Measurements from ENCODE around the gene MACF1. TPM values are rescaled to one million over a fixed set of nuclear protein-coding genes. Genes with fewer than 3 reads are reported as not detected.

The MACF1 gene
- total and polyA plus RNA-seq, 10 donors, result 50.8 to 641 (median 414) TPM

DNA sequence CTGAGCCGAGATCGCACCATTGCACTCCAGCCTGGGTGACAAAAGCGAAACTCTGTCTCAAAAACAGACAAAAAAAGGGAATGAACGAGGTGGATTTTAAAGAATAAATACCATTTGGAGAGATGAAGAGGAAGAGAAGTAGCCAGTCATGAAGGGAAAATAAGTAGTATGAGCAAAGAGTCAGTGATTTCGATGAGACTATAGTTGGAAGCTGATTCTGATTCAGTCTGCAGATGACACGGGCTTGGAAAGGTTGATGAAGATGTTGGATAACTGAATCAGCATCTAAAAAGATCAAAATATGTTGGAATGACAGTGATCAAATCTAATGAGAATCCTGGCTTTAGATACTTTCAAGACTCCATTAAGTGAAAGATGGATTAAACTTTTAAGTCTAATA is 23.8 kb downstream of the MACF1 start:
- H3K27me3 ChIP-seq (replicated peaks in 1 of 7), result no peaks in the 10 kb centered on the region
- no peaks in the 10 kb centered on the region for H3K9me3 ChIP-seq
- WGBS, 5 donors, result 88 to 96% (median 95%) methylated on average over 6 of the region's 6 CpGs
- no peak overlapping the region for H3K4me3 ChIP-seq
- no peak for TF ChIP-seq POLR2A (IDR thresholded peaks at IDR 0.05)
- TF ChIP-seq, protein P1, sequence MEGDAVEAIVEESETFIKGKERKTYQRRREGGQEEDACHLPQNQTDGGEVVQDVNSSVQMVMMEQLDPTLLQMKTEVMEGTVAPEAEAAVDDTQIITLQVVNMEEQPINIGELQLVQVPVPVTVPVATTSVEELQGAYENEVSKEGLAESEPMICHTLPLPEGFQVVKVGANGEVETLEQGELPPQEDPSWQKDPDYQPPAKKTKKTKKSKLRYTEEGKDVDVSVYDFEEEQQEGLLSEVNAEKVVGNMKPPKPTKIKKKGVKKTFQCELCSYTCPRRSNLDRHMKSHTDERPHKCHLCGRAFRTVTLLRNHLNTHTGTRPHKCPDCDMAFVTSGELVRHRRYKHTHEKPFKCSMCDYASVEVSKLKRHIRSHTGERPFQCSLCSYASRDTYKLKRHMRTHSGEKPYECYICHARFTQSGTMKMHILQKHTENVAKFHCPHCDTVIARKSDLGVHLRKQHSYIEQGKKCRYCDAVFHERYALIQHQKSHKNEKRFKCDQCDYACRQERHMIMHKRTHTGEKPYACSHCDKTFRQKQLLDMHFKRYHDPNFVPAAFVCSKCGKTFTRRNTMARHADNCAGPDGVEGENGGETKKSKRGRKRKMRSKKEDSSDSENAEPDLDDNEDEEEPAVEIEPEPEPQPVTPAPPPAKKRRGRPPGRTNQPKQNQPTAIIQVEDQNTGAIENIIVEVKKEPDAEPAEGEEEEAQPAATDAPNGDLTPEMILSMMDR (IDR thresholded peaks at IDR 0.05 in 8 of 11, conservative IDR thresholded peaks at IDR 0.05 in 3 of 11), result no peak
- TF ChIP-seq POLR2AphosphoS5 (IDR thresholded peaks at IDR 0.05), result no peak
- H3K27ac ChIP-seq, result peak overlapping the region in 1 of 8 donors; percentile 0
- intact Hi-C loops (cut with DNase I; ENCODE audit: low total_unique reads), result no loop called here
- H3K36me3 ChIP-seq, result peaks cover 0 to 24% (median 10%) of the 10 kb centered on the region in 6 donors
- H3K4me1 ChIP-seq, result peaks cover 24 to 94% (median 60%) of the 10 kb centered on the region in 6 donors
- DNase-seq, result no peak

DNA sequence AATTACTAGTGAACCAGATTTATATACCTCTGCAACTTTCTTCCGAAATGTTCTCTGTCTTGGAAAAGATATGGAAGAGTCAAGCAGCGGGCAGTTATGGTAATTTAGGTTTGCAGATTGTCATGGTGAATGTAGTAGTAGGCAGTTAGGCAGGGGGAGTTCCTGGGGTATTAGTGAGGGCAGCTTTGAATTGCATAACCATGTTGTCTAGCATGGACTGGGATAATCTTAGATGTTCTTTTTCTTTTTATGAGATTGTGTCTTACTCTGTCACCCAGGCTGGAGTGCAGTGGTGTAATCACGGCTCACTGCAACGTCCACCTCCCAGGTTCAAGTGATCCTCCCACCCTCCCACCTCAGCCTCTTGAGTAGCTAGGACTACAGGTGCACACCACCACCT is 25.0 kb downstream of the MACF1 start:
- 87 to 97% (median 88%) methylated on average over 4 of the region's 4 CpGs for WGBS, 5 donors
- no peaks in the 10 kb centered on the region for H3K27me3 ChIP-seq (replicated peaks in 1 of 7)
- peaks cover 0 to 33% (median 10%) of the 10 kb centered on the region in 6 donors for H3K36me3 ChIP-seq
- peaks cover 24 to 85% (median 61%) of the 10 kb centered on the region in 6 donors for H3K4me1 ChIP-seq
- no peak overlapping the region for H3K4me3 ChIP-seq
- no peak for TF ChIP-seq POLR2AphosphoS5 (IDR thresholded peaks at IDR 0.05)
- TF ChIP-seq POLR2A (IDR thresholded peaks at IDR 0.05), result no peak
- TF ChIP-seq, protein P1 (IDR thresholded peaks at IDR 0.05 in 8 of 11, conservative IDR thresholded peaks at IDR 0.05 in 3 of 11), result no peak
- H3K27ac ChIP-seq, result peak overlapping the region in 3 of 8 donors; percentile 71 to 84 (median 77)
- H3K9me3 ChIP-seq, result no peaks in the 10 kb centered on the region
- intact Hi-C loops (cut with DNase I; ENCODE audit: low total_unique reads), result no loop called here
- DNase-seq, result no peak

DNA sequence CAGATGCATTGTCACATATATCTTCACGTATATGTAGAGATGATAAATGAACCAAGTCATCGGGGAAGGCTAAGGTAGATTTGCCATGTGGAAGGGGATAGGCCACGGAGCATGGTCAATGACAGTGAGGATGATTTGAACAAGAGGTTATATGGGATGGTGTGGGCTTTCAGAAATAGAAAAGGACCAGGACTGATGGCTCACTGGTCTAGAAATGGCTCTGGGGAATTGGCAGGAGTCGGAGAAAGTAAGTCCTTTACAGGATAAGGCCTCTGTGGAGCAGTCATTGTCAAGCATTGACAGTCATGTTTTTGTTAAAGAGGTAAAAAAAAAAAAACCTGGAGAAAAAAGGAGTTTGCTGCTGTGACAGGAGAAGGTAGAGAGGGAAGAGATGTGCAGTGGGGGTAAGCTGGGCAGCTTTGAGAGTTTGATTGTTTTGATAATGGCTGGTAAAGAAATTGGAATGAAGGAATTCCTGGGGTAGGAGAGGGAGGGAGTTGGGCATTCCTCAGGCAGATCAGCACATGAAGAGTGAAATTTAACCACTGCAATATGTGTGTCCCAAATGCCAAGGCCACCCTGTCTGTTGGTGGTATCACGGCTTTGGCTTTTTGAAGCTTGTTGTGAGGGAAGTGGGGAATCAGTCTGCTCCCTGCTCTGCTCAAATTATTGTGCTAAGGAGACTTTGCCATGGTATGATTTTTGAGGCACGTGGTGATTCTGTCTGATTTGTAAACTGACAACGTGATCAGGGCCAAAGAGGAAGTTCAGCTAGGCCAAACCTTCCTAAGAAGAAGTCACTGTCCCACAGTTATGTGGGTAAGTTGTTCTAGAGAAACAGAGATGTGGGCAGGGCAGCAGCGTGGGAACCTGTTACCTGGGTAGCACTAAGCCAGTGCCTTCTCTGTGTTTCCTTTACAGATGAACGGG is 26.0 kb downstream of the MACF1 start:
- 48 to 55% (median 51%) methylated on average over 9 of the region's 9 CpGs for WGBS, 5 donors
- TF ChIP-seq, protein P1 (IDR thresholded peaks at IDR 0.05 in 8 of 11, conservative IDR thresholded peaks at IDR 0.05 in 3 of 11), result no peak
- TF ChIP-seq POLR2A (IDR thresholded peaks at IDR 0.05), result no peak
- TF ChIP-seq POLR2AphosphoS5 (IDR thresholded peaks at IDR 0.05), result peak in 1 of 3 donors; percentile 50
- H3K27ac ChIP-seq, result peak overlapping the region; percentile 40 to 84 (median 66)

DNA sequence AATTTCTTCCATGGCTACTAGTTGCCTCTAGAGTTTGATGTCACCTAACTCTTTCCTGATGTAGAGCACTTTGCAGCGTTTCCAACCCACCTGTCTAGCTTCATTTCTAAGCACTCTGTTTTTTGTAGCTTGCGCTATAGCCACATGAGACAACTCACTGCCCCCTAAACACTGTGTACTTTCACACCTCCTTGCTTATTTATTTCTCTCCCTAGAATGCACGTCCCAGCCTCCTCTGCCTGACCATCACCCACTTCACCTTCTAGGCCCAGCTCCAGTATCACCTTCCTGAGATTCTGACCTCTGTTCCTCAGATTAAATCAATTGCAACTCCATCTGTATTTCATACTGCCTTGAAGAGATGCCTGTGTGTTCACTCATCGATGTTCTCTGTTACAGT is 32.5 kb downstream of the MACF1 start:
- no peaks in the 10 kb centered on the region for H3K9me3 ChIP-seq
- intact Hi-C loops (cut with DNase I; ENCODE audit: low total_unique reads), result no loop called here
- no peaks in the 10 kb centered on the region for H3K27me3 ChIP-seq (replicated peaks in 1 of 7)
- H3K4me3 ChIP-seq, result no peak overlapping the region
- peaks cover 0 to 82% (median 12%) of the 10 kb centered on the region in 6 donors for H3K36me3 ChIP-seq
- peak overlapping the region in 1 of 8 donors; percentile 15 for H3K27ac ChIP-seq
- DNase-seq, result no peak
- H3K4me1 ChIP-seq, result peaks cover 6 to 66% (median 32%) of the 10 kb centered on the region in 6 donors
- WGBS, 5 donors, result 87 to 92% (median 88%) methylated on average over 4 of the region's 4 CpGs
- no peak for TF ChIP-seq POLR2AphosphoS5 (IDR thresholded peaks at IDR 0.05)

More for the DNA sequence above, 26.0 kb downstream of the MACF1 start:
- Histone ChIP-seq H3K36me3 (peaks cover 0 to 40% (median 10%) of the 10 kb centered on the region in 6 donors), H3K4me3 (peak overlapping the region in 2 of 8 donors; percentile 1 to 31), H3K9me3 (no peaks in the 10 kb centered on the region), H3K27me3 (replicated peaks in 1 of 7) (no peaks in the 10 kb centered on the region), H3K4me1 (peaks cover 24 to 82% (median 60%) of the 10 kb centered on the region in 6 donors)
- intact Hi-C loops (cut with DNase I; ENCODE audit: low total_unique reads), result no loop called here
- peak; percentile 85 for DNase-seq

Data from spleen (tissue), 11 donors.